GM21786 (cell line): ENCODE data around the gene FAM236C.
"Not testable (repeated sequence)": the region's sequence is repeated elsewhere in the genome, so short reads cannot be mapped to it uniquely, and the experiment has no call there.

Experiments
- ATAC-seq: cut with Tn5 transposase; IDR thresholded peaks from one replicate; pipeline ENCODE4 v1.9.1; 2021; ENCODE audit not compliant: unreplicated experiment

The FAM236C gene

GRCh38 chrX:72912315-72912714 is at the start of gene FAM236C:
Gene FAM236C, plus strand, starts transcription at chrX:72912615. Its CDS starts 100 bp downstream, at chrX:72912715.
- not testable (repeated sequence) for ATAC-seq

- not testable (repeated sequence) for ATAC-seq
These were observed 29.5 kb upstream of the FAM236C start for GRCh38 chrX:72882898-72883297.

- not testable (repeated sequence) for ATAC-seq
These were observed 22.7 kb upstream of the FAM236C start for GRCh38 chrX:72889740-72890139.

GRCh38 chrX:72916096-72916495 is 3.7 kb downstream of the FAM236C start:
- not testable (repeated sequence) for ATAC-seq

- not testable (repeated sequence) for ATAC-seq
These were observed 19.9 kb downstream of the FAM236C start for GRCh38 chrX:72932283-72932682.

GRCh38 chrX:72936455-72936854 is 24.0 kb downstream of the FAM236C start:
- ATAC-seq = not testable (repeated sequence)

- ATAC-seq = not testable (repeated sequence)
These were observed 24.6 kb downstream of the FAM236C start for GRCh38 chrX:72936882-72937455.

- ATAC-seq = not testable (repeated sequence)
These were observed 25.5 kb downstream of the FAM236C start, which contains the start of gene FAM236A for GRCh38 chrX:72937906-72938305. Gene FAM236A, plus strand, starts transcription at chrX:72938206. Its CDS starts 57 bp downstream, at chrX:72938263.

- ATAC-seq = not testable (repeated sequence)
These were observed 29.9 kb downstream of the FAM236C start for GRCh38 chrX:72942272-72942671.

- peak; percentile 81 for ATAC-seq
These were observed 30.8 kb downstream of the FAM236C start for GRCh38 chrX:72943035-72943818.

- ATAC-seq = peak; percentile 71
These were observed 31.4 kb downstream of the FAM236C start, which contains the start of gene DMRTC1 for GRCh38 chrX:72943819-72944169. Gene DMRTC1, minus strand, starts transcription at chrX:72943837. Its CDS starts 68,143 bp downstream, at chrX:72875694.

GRCh38 chrX:72959971-72960370 is 47.6 kb downstream of the FAM236C start:
- ATAC-seq = not testable (repeated sequence)
